SU-DHL-6 (cell line): ENCODE results near the gene JPH3.

Experiments used
- H2AFZ ChIP-seq: fragments of 200-600 bp; sonication (generic); 2 replicates; pipeline ENCODE4 v1.6.1; 2014; ENCODE audit warnings: low read depth, mild to moderate bottlenecking, moderate library complexity, mixed read lengths, antibody characterized with exemption, low read length; ENCODE audit not compliant: severe bottlenecking
- H3F3A ChIP-seq: fragments of 200-600 bp; shearing (Covaris generic); 2 replicates; pipeline ENCODE4 v1.6.0; 2016; ENCODE audit warnings: antibody characterized with exemption, mild to moderate bottlenecking; ENCODE audit not compliant: insufficient read depth
- H3K27ac ChIP-seq: fragments of 200-600 bp; sonication (generic); 2 replicates; pipeline ENCODE4 v1.5.1; 2016; ENCODE audit warnings: low read depth, mild to moderate bottlenecking, low read length, moderate library complexity, mixed read lengths
- H3K27me3 ChIP-seq: fragments of 200-600 bp; sonication (generic), shearing (Covaris generic); 2 replicates; pipeline ENCODE4 v1.6.0; 2014; ENCODE audit warnings: mild to moderate bottlenecking, low read length
- H3K36me3 ChIP-seq: fragments of 200-600 bp; sonication (generic); 2 replicates; pipeline ENCODE4 v1.6.1; 2014; ENCODE audit warnings: mild to moderate bottlenecking, low read length, mixed read lengths
- H3K4me2 ChIP-seq: fragments of 300-600, 200-600 bp; shearing (Covaris generic), sonication (generic); 2 replicates; pipeline ENCODE4 v1.6.0; 2014; ENCODE audit warnings: low read length, low read depth, mild to moderate bottlenecking; ENCODE audit not compliant: poor library complexity, severe bottlenecking
- H3K4me3 ChIP-seq: fragments of 200-600 bp; sonication (generic); 2 replicates; pipeline ENCODE4 v1.5.1; 2014; ENCODE audit warnings: antibody characterized with exemption, low read length, mild to moderate bottlenecking, mixed read lengths; ENCODE audit not compliant: insufficient read depth, poor library complexity, severe bottlenecking
- H3K79me2 ChIP-seq: fragments of 200-600 bp; sonication (generic); 2 replicates; pipeline ENCODE4 v1.6.1; 2014; ENCODE audit warnings: mild to moderate bottlenecking, low read length, moderate library complexity; ENCODE audit not compliant: insufficient read depth
- H3K9ac ChIP-seq: fragments of 200-600 bp; sonication (generic); 2 replicates; pipeline ENCODE4 v1.7.0; 2014; ENCODE audit warnings: mild to moderate bottlenecking, low read length
- H3K9me2 ChIP-seq: fragments of 200-600 bp; sonication (generic); replicated peaks from 2 replicates; pipeline ENCODE4 v1.6.1; 2014; ENCODE audit warnings: low read length; ENCODE audit not compliant: insufficient read depth
- H3K9me3 ChIP-seq: fragments of 200-600 bp; sonication (generic); 2 replicates; pipeline ENCODE4 v1.6.1; 2014; ENCODE audit warnings: low read length, mixed read lengths; ENCODE audit not compliant: insufficient read depth
- H4K20me1 ChIP-seq: fragments of 200-600 bp; sonication (generic); 2 replicates; pipeline ENCODE4 v1.6.1; 2014; ENCODE audit warnings: low read depth, mild to moderate bottlenecking, antibody characterized with exemption, low read length, moderate library complexity, mixed read lengths
- CTCF ChIP-seq: fragments of 200-600 bp; sonication (generic); IDR thresholded peaks from one replicate; pipeline ENCODE4 v1.5.1; 2017; ENCODE audit warnings: antibody characterized with exemption, mild to moderate bottlenecking, low read length, moderate library complexity; ENCODE audit not compliant: insufficient read depth, poor library complexity, severe bottlenecking
- EZH2phosphoT487 ChIP-seq: fragments of 200-600 bp; sonication (generic), shearing (Covaris generic); conservative IDR thresholded peaks from 2 replicates; pipeline ENCODE4 v1.6.1; 2018; ENCODE audit warnings: mild to moderate bottlenecking, antibody characterized with exemption, low read length, moderate library complexity, mixed read lengths

The JPH3 gene

GRCh38 chr16:87657621-87658192, 55.4 kb downstream of the JPH3 start:
- H3K79me2 ChIP-seq = no peaks in the 10 kb centered on the region
- no peak overlapping the region for H3K4me3 ChIP-seq
- H3K27me3 ChIP-seq = no peaks in the 10 kb centered on the region
- H3F3A ChIP-seq = no peaks in the 10 kb centered on the region
- no peak for TF ChIP-seq EZH2phosphoT487
- no peak for TF ChIP-seq CTCF
- no peaks in the 10 kb centered on the region for H3K9me3 ChIP-seq
- no peaks in the 10 kb centered on the region for H4K20me1 ChIP-seq
- H3K9ac ChIP-seq = no peak overlapping the region
- H3K4me2 ChIP-seq = no peak overlapping the region
- no peaks in the 10 kb centered on the region for H3K9me2 ChIP-seq
- H2AFZ ChIP-seq = no peak overlapping the region
- H3K36me3 ChIP-seq = no peaks in the 10 kb centered on the region
- H3K27ac ChIP-seq = no peak overlapping the region

DNA sequence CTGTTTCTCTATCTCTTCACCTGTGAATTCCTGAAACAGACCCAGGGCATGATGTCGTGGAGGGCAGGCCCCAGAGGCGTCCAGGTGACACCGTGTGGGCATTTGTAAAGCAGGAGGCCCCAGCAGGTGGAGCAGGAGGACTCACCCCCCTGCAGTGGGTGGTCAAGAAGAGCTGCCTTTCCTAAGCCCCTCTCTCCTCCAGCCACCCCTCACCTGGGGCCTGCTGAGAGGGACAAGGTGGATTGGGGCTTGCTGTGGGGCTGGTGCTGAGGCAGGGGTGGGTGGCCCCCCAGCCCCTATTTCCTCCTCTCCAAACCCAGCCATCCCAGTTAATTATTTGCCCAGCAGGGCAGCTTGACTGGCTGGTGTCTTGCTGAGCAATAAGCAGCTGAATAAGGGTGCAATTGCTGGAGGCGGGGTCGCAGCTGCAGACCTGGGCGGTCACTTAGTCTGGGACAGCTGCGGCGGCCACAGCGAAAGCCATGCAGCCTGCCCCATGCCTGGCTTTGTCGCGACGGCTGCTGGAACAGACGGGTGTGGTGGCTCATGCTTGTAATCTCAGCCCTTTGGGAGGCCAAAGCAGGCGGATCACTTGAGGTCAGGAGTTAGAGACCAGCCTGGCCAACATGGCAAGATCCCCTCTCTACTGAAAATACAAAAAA, 56.4 kb downstream of the JPH3 start:
- no peaks in the 10 kb centered on the region for H3F3A ChIP-seq
- no peak overlapping the region for H3K9ac ChIP-seq
- H3K9me2 ChIP-seq = no peaks in the 10 kb centered on the region
- no peak overlapping the region for H2AFZ ChIP-seq
- TF ChIP-seq CTCF (no peak), EZH2phosphoT487 (no peak)
- H3K4me2 ChIP-seq = no peak overlapping the region
- no peaks in the 10 kb centered on the region for H3K79me2 ChIP-seq
- H3K4me3 ChIP-seq = no peak overlapping the region
- no peaks in the 10 kb centered on the region for H3K27me3 ChIP-seq
- H3K36me3 ChIP-seq = no peaks in the 10 kb centered on the region
- H3K27ac ChIP-seq = no peak overlapping the region
- H4K20me1 ChIP-seq = no peaks in the 10 kb centered on the region
- no peaks in the 10 kb centered on the region for H3K9me3 ChIP-seq

DNA sequence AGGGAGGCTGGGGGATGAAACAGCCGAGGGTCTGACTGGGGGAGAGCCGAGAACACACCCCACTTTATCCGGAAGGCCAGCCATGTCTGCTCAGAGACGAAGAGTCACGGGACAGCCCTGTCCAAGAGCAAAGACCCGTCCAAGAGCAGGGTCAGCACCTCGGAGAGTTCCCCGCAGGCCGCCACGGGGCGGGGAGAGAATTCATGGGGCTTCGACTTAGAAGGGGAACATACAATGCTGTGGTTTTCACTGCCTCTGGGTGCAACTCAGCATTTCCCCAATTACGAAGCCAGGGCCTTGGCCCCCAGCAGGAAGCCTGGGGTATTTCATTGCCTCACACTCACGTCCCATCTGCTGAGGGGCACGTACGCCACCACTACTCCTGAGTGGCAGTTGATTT, 59.3 kb downstream of the JPH3 start:
- Histone ChIP-seq H3K4me2 (no peak overlapping the region), H4K20me1 (no peaks in the 10 kb centered on the region), H3K9me3 (no peaks in the 10 kb centered on the region), H3K9me2 (no peaks in the 10 kb centered on the region), H3K4me3 (no peak overlapping the region), H3K36me3 (no peaks in the 10 kb centered on the region), H3K27ac (no peak overlapping the region), H3K79me2 (no peaks in the 10 kb centered on the region), H3K27me3 (no peaks in the 10 kb centered on the region), H2AFZ (no peak overlapping the region), H3K9ac (no peak overlapping the region), H3F3A (no peaks in the 10 kb centered on the region)
- no peak for TF ChIP-seq EZH2phosphoT487
- no peak for TF ChIP-seq CTCF
